ENCODE measurements around the gene AMY2B.
"Not testable (repeated sequence)": the region's sequence is repeated elsewhere in the genome, so short reads cannot be mapped to it uniquely, and the experiment has no call there.

The AMY2B gene

GRCh38 chr1:103602740-103603139, 31.4 kb downstream of the AMY2B start:
- H3K36me3 ChIP-seq (ENCODE audit: control insufficient read depth, insufficient read depth, low read length); H3K27me3 ChIP-seq (replicated peaks; ENCODE audit: control insufficient read depth, insufficient read depth, low read length, poor library complexity, severe bottlenecking); DNase-seq; H3K9me3 ChIP-seq (ENCODE audit: control insufficient read depth, low read length); H3K4me3 ChIP-seq (ENCODE audit: insufficient read depth, low read depth, low read length, poor library complexity, severe bottlenecking); H3K27ac ChIP-seq (ENCODE audit: insufficient read depth, low read length, poor library complexity, severe bottlenecking); H3K4me1 ChIP-seq (ENCODE audit: control insufficient read depth, insufficient read depth, low read length, poor library complexity, severe bottlenecking): not testable (repeated sequence)

GRCh38 chr1:103616362-103616761, 45.0 kb downstream of the AMY2B start:
- Histone ChIP-seq H3K4me1 (ENCODE audit: control insufficient read depth, insufficient read depth, low read length, poor library complexity, severe bottlenecking) (no peaks in the 10 kb centered on the region), H3K27me3 (replicated peaks; ENCODE audit: control insufficient read depth, insufficient read depth, low read length, poor library complexity, severe bottlenecking) (no peaks in the 10 kb centered on the region), H3K4me3 (ENCODE audit: insufficient read depth, low read depth, low read length, poor library complexity, severe bottlenecking) (no peak overlapping the region), H3K36me3 (ENCODE audit: control insufficient read depth, insufficient read depth, low read length) (no peaks in the 10 kb centered on the region), H3K9me3 (ENCODE audit: control insufficient read depth, low read length) (no peaks in the 10 kb centered on the region), H3K27ac (ENCODE audit: insufficient read depth, low read length, poor library complexity, severe bottlenecking) (no peak overlapping the region)
- no peak for DNase-seq

GRCh38 chr1:103616994-103617477, 45.6 kb downstream of the AMY2B start, which contains the start of gene AMY2A:
AMY2A (plus strand) TSS chr1:103617427; CDS start chr1:103617441, 14 bp downstream.
- DNase-seq; H3K4me1 ChIP-seq (ENCODE audit: control insufficient read depth, insufficient read depth, low read length, poor library complexity, severe bottlenecking); H3K36me3 ChIP-seq (ENCODE audit: control insufficient read depth, insufficient read depth, low read length); H3K9me3 ChIP-seq (ENCODE audit: control insufficient read depth, low read length); H3K27ac ChIP-seq (ENCODE audit: insufficient read depth, low read length, poor library complexity, severe bottlenecking); H3K27me3 ChIP-seq (replicated peaks; ENCODE audit: control insufficient read depth, insufficient read depth, low read length, poor library complexity, severe bottlenecking); H3K4me3 ChIP-seq (ENCODE audit: insufficient read depth, low read depth, low read length, poor library complexity, severe bottlenecking): not testable (repeated sequence)

DNA sequence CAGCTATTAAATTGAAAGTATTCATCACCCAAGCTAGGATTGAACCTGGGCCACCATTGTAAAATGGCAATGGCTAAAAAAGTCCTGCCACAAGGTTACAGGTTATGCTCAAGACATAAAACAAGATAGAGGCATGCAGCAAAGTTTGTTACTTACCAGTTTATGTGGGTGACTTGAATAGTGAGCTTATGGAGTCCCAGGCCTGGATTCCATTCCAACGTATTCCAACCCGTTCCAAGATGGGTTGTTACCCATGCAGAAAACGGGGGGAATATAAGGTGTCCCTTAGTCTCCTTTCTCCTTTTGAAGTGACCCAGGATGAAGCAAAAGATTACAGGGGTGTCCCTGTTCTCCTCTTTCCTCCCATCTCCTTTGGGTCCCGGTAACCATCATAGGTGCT, 56.0 kb downstream of the AMY2B start:
- H3K36me3 ChIP-seq (ENCODE audit: control insufficient read depth, insufficient read depth, low read length) = not testable (repeated sequence)

More for the DNA sequence above, 56.0 kb downstream of the AMY2B start:
- not testable (repeated sequence) for H3K27ac ChIP-seq (ENCODE audit: insufficient read depth, low read length, poor library complexity, severe bottlenecking); DNase-seq; H3K4me3 ChIP-seq (ENCODE audit: insufficient read depth, low read depth, low read length, poor library complexity, severe bottlenecking); H3K9me3 ChIP-seq (ENCODE audit: control insufficient read depth, low read length); H3K27me3 ChIP-seq (replicated peaks; ENCODE audit: control insufficient read depth, insufficient read depth, low read length, poor library complexity, severe bottlenecking); H3K4me1 ChIP-seq (ENCODE audit: control insufficient read depth, insufficient read depth, low read length, poor library complexity, severe bottlenecking)

Measured in effector memory CD4-positive, alpha-beta T cell (primary cell).